Activated CD4-positive, alpha-beta memory T cell treated with anti-CD3 and anti-CD28 coated beads for 36 hours (primary cell): ENCODE results near the gene P3H3. TPM values are rescaled to one million over a fixed set of nuclear protein-coding genes. Genes with fewer than 3 reads are reported as not detected.

Experiments
- CTCF ChIA-PET: fragments of 350-600 bp; sonication (Branson Sonifier 250); formaldehyde crosslinking; loops from one replicate; lab custom pipeline; 2021; ENCODE audit warnings: antibody characterized with exemption, inconsistent platforms; lab: Charles Lee
- POLR2A ChIA-PET: fragments of 350-600 bp; sonication (Branson Sonifier 250); formaldehyde crosslinking; loops from one replicate; lab custom pipeline; 2021; ENCODE audit warnings: antibody characterized with exemption; lab: Charles Lee
- DNase-seq: peaks from one replicate; pipeline ENCODE4 v3.0.0-alpha.2; 2020
- H3K27ac Mint-ChIP-seq: one replicate; pipeline ENCODE4 v1.8.0; 2021; ENCODE audit warnings: mixed read lengths
- H3K27me3 Mint-ChIP-seq: one replicate; pipeline ENCODE4 v1.8.0; 2021; ENCODE audit warnings: mixed read lengths
- H3K36me3 Mint-ChIP-seq: one replicate; pipeline ENCODE4 v1.8.0; 2021; ENCODE audit warnings: mixed read lengths
- H3K4me1 Mint-ChIP-seq: one replicate; pipeline ENCODE4 v1.8.0; 2021; ENCODE audit warnings: low read depth, mixed read lengths
- H3K4me3 Mint-ChIP-seq: one replicate; pipeline ENCODE4 v1.8.0; 2021; ENCODE audit warnings: mild to moderate bottlenecking, mixed read lengths
- H3K9me3 Mint-ChIP-seq: one replicate; pipeline ENCODE4 v1.8.0; 2021; ENCODE audit warnings: mixed read lengths
- intact Hi-C: fragments of 100-400 bp; cut with micrococcal nuclease; formaldehyde crosslinking; loops from one replicate; pipeline ENCODE4 v1.15.1; 2023
- total RNA-seq, 2 experiments: library from RNA; stranded (reverse); gene quantifications; one replicate each; pipeline ENCODE4 v1.2.3, GENCODE V29; 2021

Gene P3H3
- total RNA-seq, 2 experiments from 2014 or later, result 2.5 to 2.7 TPM

DNA sequence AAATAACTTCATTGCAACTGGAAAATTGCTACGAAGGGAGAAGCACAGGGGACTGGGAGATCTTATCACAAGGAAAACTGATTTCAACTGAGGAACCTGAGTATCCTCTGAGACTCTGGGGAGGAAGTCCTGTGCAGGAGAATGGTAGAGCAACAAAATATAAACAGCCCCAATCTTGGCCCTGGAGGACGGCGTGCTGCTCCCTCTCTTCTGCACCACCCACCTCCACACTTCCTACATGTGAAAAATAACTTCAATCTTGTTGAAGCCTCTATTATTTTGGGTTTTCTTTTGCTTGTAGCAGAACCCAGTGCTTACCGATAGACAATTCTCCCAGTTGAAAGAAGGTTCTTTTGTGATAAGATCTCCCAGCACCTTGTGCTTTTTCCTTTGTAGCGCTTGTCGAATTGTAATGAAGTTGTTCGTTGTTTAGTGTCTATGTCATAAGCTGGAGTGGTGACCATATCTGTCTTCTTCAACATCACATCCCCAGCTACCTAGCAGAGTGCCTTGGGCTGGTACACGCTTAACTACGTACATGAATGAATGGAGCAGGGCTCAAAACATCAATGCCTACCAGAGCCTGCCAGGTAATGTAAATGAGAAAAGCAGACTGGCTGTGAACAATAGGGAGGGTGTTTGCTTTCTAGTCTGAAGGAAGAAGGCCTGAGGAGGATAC is 41.7 kb upstream of the P3H3 start:
- Mint-ChIP-seq H3K27ac (peak overlapping the region; percentile 81), H3K4me1 (peaks cover 62% of the 10 kb centered on the region), H3K36me3 (peaks cover 13% of the 10 kb centered on the region), H3K9me3 (no peaks in the 10 kb centered on the region), H3K27me3 (no peaks in the 10 kb centered on the region), H3K4me3 (peak overlapping the region; percentile 51)
- peak; percentile 34 for DNase-seq
- ChIA-PET CTCF (interaction anchor here (0.6 to 10.5 kb wide), 7 partner anchors 8 to 102 kb away, joined by 3 to 81 read pairs (median 4); partner anchors contain the start of genes MLF2 and PTMS), POLR2A (interaction anchor here (0.8 to 1.7 kb wide), 4 partner anchors 9 to 65 kb away, joined by 3 to 6 read pairs (median 3); partner anchors contain the start of genes LAG3 and USP5)
- intact Hi-C loops, result loop anchor here (5.0 to 10.0 kb wide), 2 partner anchors 179 to 332 kb away; partner anchors contain the start of genes CHD4 and TAPBPL

DNA sequence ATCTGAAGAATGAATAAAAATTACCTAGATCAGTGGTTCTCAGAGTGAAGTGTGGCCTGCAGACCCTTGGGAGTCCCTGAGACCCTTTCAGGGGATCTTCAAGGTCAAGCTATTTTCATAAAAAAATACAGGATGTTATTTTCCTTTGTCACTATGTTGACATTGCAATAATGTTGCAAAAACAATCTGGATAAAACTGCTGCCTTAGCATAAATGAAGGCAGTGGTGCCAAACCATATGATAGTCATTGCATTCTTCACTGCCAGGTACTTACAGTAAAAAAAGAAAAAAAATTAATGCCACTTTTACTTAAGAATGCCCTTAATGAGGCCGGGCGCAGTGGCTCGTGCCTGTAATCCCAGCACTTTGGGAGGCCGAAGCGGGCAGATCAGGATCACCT is 40.9 kb upstream of the P3H3 start:
- intact Hi-C loops, result loop anchor here (5.0 to 10.0 kb wide), 2 partner anchors 180 to 333 kb away; partner anchors contain the start of genes CHD4 and TAPBPL
- H3K9me3 Mint-ChIP-seq, result no peaks in the 10 kb centered on the region
- H3K4me1 Mint-ChIP-seq, result peaks cover 61% of the 10 kb centered on the region
- peaks cover 19% of the 10 kb centered on the region for H3K36me3 Mint-ChIP-seq
- no peaks in the 10 kb centered on the region for H3K27me3 Mint-ChIP-seq
- ChIA-PET CTCF (interaction anchor here (0.6 to 10.5 kb wide), 7 partner anchors 9 to 103 kb away, joined by 3 to 81 read pairs (median 4); partner anchors contain the start of genes CDCA3, MLF2 and USP5), POLR2A (interaction anchor here (0.9 to 1.7 kb wide), 3 partner anchors 10 to 65 kb away, joined by 3 to 6 read pairs (median 3); partner anchors contain the start of genes LAG3 and USP5)
- peak overlapping the region; percentile 81 for H3K27ac Mint-ChIP-seq
- peak overlapping the region; percentile 51 for H3K4me3 Mint-ChIP-seq
- no peak for DNase-seq

DNA sequence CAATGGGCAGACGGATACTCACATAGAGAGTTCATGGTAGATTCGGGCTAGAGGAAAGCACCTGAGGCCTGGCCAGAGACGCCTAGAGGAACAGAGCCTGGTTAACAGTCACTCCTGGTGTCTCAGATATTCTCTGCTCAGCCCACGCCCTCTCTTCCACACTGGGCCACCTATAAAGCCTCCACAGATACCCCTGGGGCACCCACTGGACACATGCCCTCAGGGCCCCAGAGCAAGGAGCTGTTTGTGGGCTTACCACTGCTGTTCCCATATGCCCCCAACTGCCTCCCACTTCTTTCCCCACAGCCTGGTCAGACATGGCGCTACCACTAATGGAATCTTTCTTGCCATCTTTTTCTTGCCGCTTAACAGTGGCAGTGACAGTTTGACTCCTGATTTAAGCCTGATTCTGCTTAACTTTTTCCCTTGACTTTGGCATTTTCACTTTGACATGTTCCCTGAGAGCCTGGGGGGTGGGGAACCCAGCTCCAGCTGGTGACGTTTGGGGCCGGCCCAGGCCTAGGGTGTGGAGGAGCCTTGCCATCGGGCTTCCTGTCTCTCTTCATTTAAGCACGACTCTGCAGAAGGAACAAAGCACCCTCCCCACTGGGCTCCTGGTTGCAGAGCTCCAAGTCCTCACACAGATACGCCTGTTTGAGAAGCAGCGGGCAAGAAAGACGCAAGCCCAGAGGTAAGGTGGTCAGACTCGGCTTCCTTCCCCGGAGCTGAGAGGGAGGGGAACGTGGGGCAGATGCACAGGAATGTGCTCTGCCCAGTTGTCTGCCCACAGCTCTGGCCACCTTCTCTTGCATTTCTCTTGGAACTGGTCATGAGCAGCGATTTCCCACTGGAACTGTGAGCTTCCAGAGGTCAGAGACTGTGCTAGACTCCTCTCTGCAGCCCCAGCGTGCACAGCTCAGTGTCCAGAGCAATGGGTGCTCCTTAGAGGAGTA is 39.0 kb upstream of the P3H3 start, which contains the start of gene CD4:
TSS of gene CD4 (plus strand) at position 557 of the 953 bp plus-strand sequence. CDS start 10,611 bp downstream, outside the sequence.
- Mint-ChIP-seq H3K4me3 (peak within 1 kb of the TSS; percentile 91), H3K4me1 (peaks cover 56% of the 10 kb centered on the region), H3K9me3 (no peaks in the 10 kb centered on the region), H3K27me3 (no peaks in the 10 kb centered on the region), H3K27ac (peak within 1 kb of the TSS; percentile 95), H3K36me3 (peaks cover 34% of the 10 kb centered on the region)
- CTCF ChIA-PET, result interaction anchor here (0.7 to 10.5 kb wide), 14 partner anchors 9 to 253 kb away, joined by 3 to 81 read pairs (median 8); partner anchors contain the start of genes COPS7A, MLF2, PTMS and SPSB2
- peak; percentile 93 for DNase-seq
- intact Hi-C loops, result loop anchor here (1.0 to 10.0 kb wide), 5 partner anchors 9 to 334 kb away; partner anchors contain the start of genes CHD4, COPS7A, MLF2 and TAPBPL
- POLR2A ChIA-PET, result interaction anchor here (0.5 to 4.6 kb wide), 21 partner anchors 9 to 1177 kb away, joined by 3 to 37 read pairs (median 5); partner anchors contain the start of genes C12orf57, CDCA3, COPS7A and GAPDH

DNA sequence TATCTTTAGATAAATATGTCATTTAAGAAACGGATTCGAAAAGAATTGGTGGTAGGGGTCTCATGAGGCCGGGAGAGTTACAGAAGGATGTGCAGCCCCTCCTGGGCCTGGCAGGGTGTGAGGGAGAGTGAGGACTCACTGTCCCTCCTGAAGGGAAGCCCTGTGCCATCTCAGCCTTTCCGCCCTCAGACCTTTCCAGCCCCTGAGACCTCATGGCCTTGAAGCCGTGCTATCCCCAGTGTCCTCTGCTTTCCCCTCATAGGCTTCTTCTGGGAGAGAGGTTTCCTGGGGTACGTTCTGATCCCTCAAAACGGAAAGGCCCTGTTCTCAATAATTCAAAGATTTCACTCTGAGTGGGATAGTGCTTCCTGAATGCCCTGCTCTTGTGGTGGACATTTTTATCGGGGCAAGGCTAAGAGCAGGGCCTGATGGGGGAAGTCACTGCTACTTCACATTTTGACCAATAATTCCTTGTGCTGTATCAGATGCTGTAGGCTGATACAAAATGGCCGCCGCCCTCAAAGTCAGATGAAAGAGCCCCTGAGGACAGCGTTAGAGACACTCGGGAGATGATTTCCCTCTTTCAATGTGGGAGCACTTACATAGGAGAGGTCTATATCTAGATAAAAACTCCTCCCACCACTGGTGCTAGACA is 37.6 kb upstream of the P3H3 start:
- Mint-ChIP-seq H3K9me3 (no peaks in the 10 kb centered on the region), H3K4me3 (peak overlapping the region; percentile 91), H3K27me3 (no peaks in the 10 kb centered on the region), H3K4me1 (peaks cover 52% of the 10 kb centered on the region), H3K27ac (peak overlapping the region; percentile 95), H3K36me3 (peaks cover 43% of the 10 kb centered on the region)
- POLR2A ChIA-PET, result interaction anchor here (1.4 to 4.6 kb wide), 9 partner anchors 12 to 101 kb away, joined by 3 to 37 read pairs (median 12); partner anchors contain the start of genes LAG3, MLF2, P3H3 and PTMS
- DNase-seq, result peak; percentile 74
- intact Hi-C loops, result loop anchor here (2.0 kb wide), 1 partner anchor 16 kb away; no protein-coding TSS in a partner anchor
- CTCF ChIA-PET, result interaction anchor here (1.6 to 5.8 kb wide), 8 partner anchors 10 to 170 kb away, joined by 3 to 47 read pairs (median 10); partner anchors contain the start of genes MLF2, PTMS and ZNF384

DNA sequence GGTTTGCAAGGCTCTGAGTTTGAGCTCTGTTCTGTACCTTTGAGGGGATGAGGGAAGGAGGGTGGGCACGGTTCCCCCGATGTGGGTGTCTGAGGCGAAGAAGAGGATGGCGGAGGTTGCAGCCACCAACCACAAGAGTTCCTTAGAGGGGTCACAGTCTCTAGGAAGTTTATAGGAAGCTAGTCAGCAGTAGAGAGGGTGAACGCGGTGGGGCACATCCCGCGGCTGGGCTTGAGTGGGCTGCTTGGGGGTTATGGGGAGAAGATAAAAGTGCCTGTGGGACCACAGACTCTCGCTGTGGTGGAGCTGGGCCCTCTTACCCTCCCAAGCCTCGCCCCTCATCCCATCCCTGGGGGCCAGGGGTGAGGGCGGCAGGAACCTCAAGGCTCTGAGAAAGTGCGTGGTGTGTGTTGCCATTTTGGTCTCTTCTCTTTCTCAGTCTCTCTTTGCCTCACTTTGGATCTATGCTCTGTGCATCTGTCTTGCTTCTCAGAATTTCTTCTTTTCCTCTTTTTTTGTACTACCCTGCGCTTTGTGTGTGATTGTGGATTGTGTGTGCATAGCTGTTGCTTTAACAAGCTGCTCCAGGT is 36.2 kb upstream of the P3H3 start:
- Mint-ChIP-seq H3K27ac (peak overlapping the region; percentile 95), H3K9me3 (no peaks in the 10 kb centered on the region), H3K4me3 (peak overlapping the region; percentile 91), H3K36me3 (peaks cover 53% of the 10 kb centered on the region), H3K4me1 (peaks cover 53% of the 10 kb centered on the region), H3K27me3 (no peaks in the 10 kb centered on the region)
- intact Hi-C loops, result loop anchor here (1.0 to 2.0 kb wide), 3 partner anchors 17 to 35 kb away; no protein-coding TSS in a partner anchor
- POLR2A ChIA-PET, result interaction anchor here (0.6 to 4.6 kb wide), 14 partner anchors 8 to 257 kb away, joined by 3 to 37 read pairs (median 6); partner anchors contain the start of genes COPS7A, GAPDH, LAG3 and MLF2
- peak; percentile 40 for DNase-seq
- CTCF ChIA-PET, result interaction anchor here (0.6 to 5.8 kb wide), 21 partner anchors 12 to 453 kb away, joined by 3 to 47 read pairs (median 4); partner anchors contain the start of genes COPS7A, GPR162, MLF2 and PTMS

DNA sequence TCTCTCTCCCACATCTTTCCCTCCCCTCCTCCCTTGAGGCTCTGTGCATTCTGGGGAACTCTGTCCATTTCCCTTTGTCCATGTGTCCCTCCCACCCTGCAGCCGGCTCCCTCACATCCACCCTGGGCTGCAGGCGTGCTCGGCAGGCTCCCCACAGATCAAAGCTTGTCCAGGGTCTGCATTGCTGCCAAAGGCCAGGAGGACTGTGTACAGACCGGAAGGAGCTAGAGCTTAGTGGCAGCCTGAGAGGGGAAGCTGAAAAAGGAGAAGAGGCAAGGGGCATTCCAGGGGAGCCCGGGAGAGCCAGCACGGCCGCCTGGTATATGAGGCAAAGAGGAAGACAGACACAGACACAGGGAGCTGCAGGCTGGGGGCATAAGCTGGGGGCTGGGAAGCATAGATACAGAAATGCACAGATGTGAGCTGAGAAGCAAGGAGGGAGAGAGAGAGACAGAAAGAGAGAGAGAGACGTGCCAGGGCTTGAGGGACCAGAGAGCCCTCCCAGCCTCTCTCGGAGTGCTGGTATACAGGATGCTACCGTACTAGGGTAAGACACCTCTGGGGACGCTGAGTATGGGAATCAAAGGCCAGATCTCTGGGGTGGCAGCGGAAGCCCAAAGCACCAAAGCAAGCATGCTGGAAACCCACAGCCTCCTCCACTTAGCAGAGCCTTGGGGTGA is 35.5 kb upstream of the P3H3 start:
- ChIA-PET CTCF (interaction anchor here (0.9 to 5.8 kb wide), 22 partner anchors 12 to 175 kb away, joined by 3 to 47 read pairs (median 4); partner anchors contain the start of genes COPS7A, GPR162, MLF2 and P3H3), POLR2A (interaction anchor here (0.8 to 4.6 kb wide), 14 partner anchors 9 to 258 kb away, joined by 3 to 37 read pairs (median 5); partner anchors contain the start of genes CDCA3, COPS7A, GAPDH and LAG3)
- peak; percentile 55 for DNase-seq
- Mint-ChIP-seq H3K9me3 (no peaks in the 10 kb centered on the region), H3K27me3 (no peaks in the 10 kb centered on the region), H3K27ac (peak overlapping the region; percentile 95), H3K36me3 (peaks cover 59% of the 10 kb centered on the region), H3K4me1 (peaks cover 54% of the 10 kb centered on the region), H3K4me3 (peak overlapping the region; percentile 91)
- intact Hi-C loops, result loop anchor here (1.0 to 2.0 kb wide), 2 partner anchors 28 to 34 kb away; no protein-coding TSS in a partner anchor

DNA sequence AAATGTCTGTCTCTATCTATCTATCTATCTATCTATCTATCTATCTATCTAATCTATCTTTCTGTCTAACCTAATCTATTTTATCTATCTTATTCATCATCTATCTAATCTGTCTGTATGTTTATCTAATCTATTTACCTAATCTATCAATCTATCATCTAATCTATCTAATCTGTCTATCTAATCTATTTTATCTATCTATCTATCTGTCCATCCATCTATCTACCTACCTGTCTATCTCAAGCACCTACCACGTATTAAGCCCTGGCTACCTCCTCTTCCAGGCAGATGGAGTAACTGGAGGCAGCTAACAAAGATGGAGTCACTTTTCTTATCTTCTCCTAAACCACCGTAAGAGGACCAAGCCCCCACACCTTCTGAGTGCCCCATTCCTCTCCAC is 33.1 kb upstream of the P3H3 start:
- H3K27ac Mint-ChIP-seq, result peak overlapping the region; percentile 34
- no peak overlapping the region for H3K4me3 Mint-ChIP-seq
- H3K4me1 Mint-ChIP-seq, result peaks cover 57% of the 10 kb centered on the region
- H3K27me3 Mint-ChIP-seq, result no peaks in the 10 kb centered on the region
- no peak for DNase-seq
- ChIA-PET POLR2A (no interaction called here), CTCF (interaction anchor here (1.4 to 2.7 kb wide), 4 partner anchors 16 to 225 kb away, joined by 3 to 11 read pairs (median 6); partner anchors contain the start of gene MLF2)
- peaks cover 71% of the 10 kb centered on the region for H3K36me3 Mint-ChIP-seq
- intact Hi-C loops, result no loop called here
- no peaks in the 10 kb centered on the region for H3K9me3 Mint-ChIP-seq

DNA sequence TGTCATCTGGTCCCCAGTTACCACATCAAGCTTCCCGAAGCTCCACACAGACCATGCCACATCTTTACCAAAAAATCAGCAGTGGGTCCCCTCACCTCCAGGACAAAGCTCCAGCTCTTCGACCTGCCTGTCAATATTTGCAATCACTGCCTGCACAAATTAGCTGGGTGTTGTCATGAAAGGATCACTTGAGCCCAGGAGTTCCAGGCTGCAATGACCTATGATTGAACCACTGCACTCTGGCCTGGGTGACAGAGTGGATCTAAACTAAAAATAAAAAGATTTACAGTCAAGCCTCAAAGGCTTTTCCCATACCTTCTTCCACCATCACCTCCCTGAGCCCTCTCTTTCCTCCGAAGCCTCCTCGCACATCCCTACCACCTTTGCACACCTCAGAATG is 31.6 kb upstream of the P3H3 start:
- H3K4me1 Mint-ChIP-seq, result peaks cover 57% of the 10 kb centered on the region
- H3K27me3 Mint-ChIP-seq, result no peaks in the 10 kb centered on the region
- peaks cover 65% of the 10 kb centered on the region for H3K36me3 Mint-ChIP-seq
- H3K27ac Mint-ChIP-seq, result no peak overlapping the region
- intact Hi-C loops, result no loop called here
- ChIA-PET POLR2A (interaction anchor here (0.6 kb wide), 1 partner anchor 247 kb away, joined by 3 read pairs; no protein-coding TSS in a partner anchor), CTCF (interaction anchor here (1.1 to 2.7 kb wide), 4 partner anchors 18 to 43 kb away, joined by 3 to 11 read pairs (median 6); partner anchors contain the start of gene MLF2)
- no peaks in the 10 kb centered on the region for H3K9me3 Mint-ChIP-seq
- H3K4me3 Mint-ChIP-seq, result no peak overlapping the region
- DNase-seq, result no peak

DNA sequence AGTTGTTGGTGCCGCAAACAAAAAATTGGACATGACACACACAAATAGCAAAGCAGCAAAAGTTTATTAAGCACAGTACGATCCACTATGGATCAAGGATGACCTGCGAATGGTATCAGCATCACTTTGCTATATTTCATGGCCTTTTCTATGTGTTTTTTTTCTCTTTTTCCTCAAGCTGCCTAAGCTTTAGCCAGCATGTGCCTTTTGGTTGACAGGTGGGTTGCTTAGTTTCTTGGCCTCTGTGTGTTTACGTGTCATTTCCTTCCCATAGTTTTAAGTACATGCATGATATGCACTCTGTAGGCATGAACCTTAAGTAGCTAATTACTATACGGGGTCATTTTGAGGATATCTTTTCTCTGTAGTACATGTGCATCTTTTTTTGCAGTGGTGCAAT is 29.1 kb upstream of the P3H3 start:
- Mint-ChIP-seq H3K27ac (no peak overlapping the region), H3K27me3 (no peaks in the 10 kb centered on the region), H3K36me3 (peaks cover 54% of the 10 kb centered on the region), H3K4me3 (no peak overlapping the region), H3K4me1 (peaks cover 42% of the 10 kb centered on the region), H3K9me3 (no peaks in the 10 kb centered on the region)
- ChIA-PET POLR2A (no interaction called here), CTCF (interaction anchor here (1.0 kb wide), 1 partner anchor 46 kb away, joined by 4 read pairs; the partner anchor contains the start of gene MLF2)
- intact Hi-C loops, result no loop called here
- no peak for DNase-seq
